GM12878 (cell line): Measurements from ENCODE around the gene LHFPL2. TPM values are rescaled to one million over a fixed set of nuclear protein-coding genes. Genes with fewer than 3 reads are reported as not detected.

Source experiments
- ATAC-seq: fragments of 200-7000 bp; cut with Tn5 transposase; 3 replicates; pipeline ENCODE4 v1.9.1; 2020; ENCODE audit warnings: mild to moderate bottlenecking, moderate library complexity
- BruUV-seq: library from RNA; stranded (reverse); fragments of 400-500 nt; replicated peaks from 2 replicates; lab custom pipeline; 2021; lab: Mats Ljungman, UMichigan
- CTCF ChIA-PET: fragments of 300-600 bp; sonication (Branson Sonifier 250); formaldehyde crosslinking; extraction: SDS; loops from one replicate; lab custom pipeline; 2021; ENCODE audit warnings: inconsistent platforms; lab: Yijun Ruan, JAX
- POLR2A ChIA-PET: fragments of 350-600 bp; formaldehyde crosslinking; extraction: SDS; loops from one replicate; lab custom pipeline; 2021; ENCODE audit warnings: inconsistent platforms; lab: Charles Lee
- RAD21 ChIA-PET: fragments of 300-600 bp; sonication (Branson Sonifier 250); formaldehyde crosslinking; loops from one replicate; lab custom pipeline; 2023; ENCODE audit warnings: antibody characterized with exemption; ENCODE audit not compliant: unreplicated experiment; lab: Charles Lee
- SMC1A ChIA-PET: fragments of 300-600 bp; sonication (Branson Sonifier 250); formaldehyde crosslinking; loops from one replicate; lab custom pipeline; 2023; ENCODE audit not compliant: unreplicated experiment, uncharacterized antibody; lab: Charles Lee
- DNase-seq: peaks from one replicate; pipeline ENCODE4 v3.0.0-alpha.2; 2011; ENCODE audit warnings: low read depth, low spot score
- FAIRE-seq: peaks from 3 replicates; lab custom pipeline; 2011; peaks lifted over from hg19 to GRCh38; lab: Jason Lieb, UNC
- H2AFZ ChIP-seq: 2 replicates; pipeline ENCODE4 v1.6.0; 2011; ENCODE audit warnings: low read depth, low read length, control low read depth; ENCODE audit not compliant: control insufficient read depth
- H3K27ac ChIP-seq: 2 replicates; pipeline ENCODE4 v1.5.1; 2011; ENCODE audit warnings: control low read depth; ENCODE audit not compliant: control insufficient read depth, insufficient read depth
- H3K27me3 ChIP-seq, 2 experiments: replicated peaks in 1 of 2; 2 replicates each; pipeline versions ENCODE4 v1.6.0 to v1.6.1; 2011; ENCODE audit warnings: low read length in 1 of 2; ENCODE audit not compliant: control insufficient read depth in 2 of 2, insufficient read depth in 2 of 2
- H3K36me3 ChIP-seq, 2 experiments: 2 replicates each; pipeline ENCODE4 v1.5.1; 2011; ENCODE audit warnings: low read length in 1 of 2; ENCODE audit not compliant: control insufficient read depth in 2 of 2, insufficient read depth in 2 of 2
- H3K4me1 ChIP-seq: 2 replicates; pipeline ENCODE4 v1.6.1; 2011; ENCODE audit warnings: mild to moderate bottlenecking, low read length, moderate library complexity, mixed read lengths; ENCODE audit not compliant: control insufficient read depth, insufficient read depth
- H3K4me2 ChIP-seq: 2 replicates; pipeline ENCODE4 v1.6.0; 2011; ENCODE audit warnings: control low read depth; ENCODE audit not compliant: control insufficient read depth, insufficient read depth
- H3K4me3 ChIP-seq: fragments of 200-600 bp; sonication (generic); 2 replicates; pipeline ENCODE4 v1.5.1; 2016
- H3K79me2 ChIP-seq: 2 replicates; pipeline ENCODE4 v1.6.0; 2011; ENCODE audit warnings: low read length; ENCODE audit not compliant: control insufficient read depth, insufficient read depth
- H3K9ac ChIP-seq: 2 replicates; pipeline ENCODE4 v1.8.0; 2011; ENCODE audit warnings: low read length, control low read depth, mixed read lengths; ENCODE audit not compliant: control insufficient read depth, insufficient read depth
- H3K9me3 ChIP-seq: replicated peaks from 3 replicates; pipeline ENCODE4 v1.5.1; 2011; ENCODE audit warnings: mild to moderate bottlenecking, low read length; ENCODE audit not compliant: control insufficient read depth, insufficient read depth
- H4K20me1 ChIP-seq: 2 replicates; pipeline ENCODE4 v1.6.0; 2011; ENCODE audit not compliant: control insufficient read depth, insufficient read depth
- BACH1 ChIP-seq: fragments of 450-650 bp; IDR thresholded peaks from 2 replicates; pipeline ENCODE4 v1.6.1; 2017; ENCODE audit warnings: mild to moderate bottlenecking, borderline replicate concordance
- JUNB ChIP-seq: IDR thresholded peaks from 2 replicates; pipeline ENCODE4 v1.6.1; 2016; ENCODE audit warnings: antibody characterized with exemption, mild to moderate bottlenecking
- RUNX3 ChIP-seq: IDR thresholded peaks from 2 replicates; pipeline ENCODE4 v1.6.1; 2012; ENCODE audit warnings: low read length, inconsistent platforms
- ZBTB11 ChIP-seq: fragments of 450-650 bp; formaldehyde crosslinking; IDR thresholded peaks from 2 replicates; pipeline ENCODE4 v1.5.0; 2022; ENCODE audit warnings: mild to moderate bottlenecking, missing genetic modification characterization
- ZNF384 ChIP-seq: IDR thresholded peaks from 2 replicates; pipeline ENCODE4 v1.6.1; 2012; ENCODE audit warnings: low read depth, mild to moderate bottlenecking, low read length, improper control_type of control experiment, borderline replicate concordance
- WGBS: methylation state at CpG from one replicate; pipeline ENCODE4 v1.1.6; 2016; ENCODE audit warnings: low lambda C conversion rate; ENCODE audit not compliant: insufficient replicate concordance, insufficient coverage; ENCODE audit errors: missing lambda C conversion rate; 5-methylcytosine and 5-hydroxymethylcytosine counted together
- in situ Hi-C: fragments of 300-500 bp; cut with MboI; formaldehyde crosslinking; loops from 9 replicates; pipeline ENCODE4 v1.14.3; 2018; ENCODE audit warnings: mixed read lengths
- intact Hi-C: fragments of 100-400 bp; cut with micrococcal nuclease; formaldehyde crosslinking; loops from one replicate; pipeline ENCODE4 v1.14.2; 2022; ENCODE audit not compliant: unreplicated experiment
- polyA plus RNA-seq, 11 experiments: library from polyadenylated mRNA; depleted of rRNA in 4 of 11; unstranded in 6 of 11; stranded (reverse) in 5 of 11; fragments of >200 nt; fragmentation: Nextera tagmentation in 4 of 11; fragmentation: Illumina TruSeq in 1 of 11; extraction: Ambion mirVana in 4 of 11; extraction: Trizol in 1 of 11; gene quantifications; 1 replicate in 1 of 11; 2 replicates in 10 of 11; pipeline versions ENCODE4 v1.2.1 to v1.2.3, GENCODE V29; 2011 to 2016; ENCODE audit warnings: inconsistent platforms in 2 of 11, missing spikeins in 2 of 11, low read depth in 1 of 11
- total RNA-seq, 4 experiments: library from RNA; depleted of rRNA in 3 of 4; stranded (reverse); fragments of >200 nt in 3 of 4; fragmentation: Illumina TruSeq in 1 of 4; extraction: Trizol in 1 of 4; gene quantifications; 2 replicates each; pipeline versions ENCODE4 v1.2.1 to v1.2.3, GENCODE V29; 2013 to 2021

Gene LHFPL2
- total and polyA plus RNA-seq, 10 of the 15 experiments (the other 5 are each of a cell fraction or from before 2014, with no cell fraction given) = 4.1 to 21.8 (median 12.5) TPM

GRCh38 chr5:78546276-78546996, 102.1 kb downstream of the LHFPL2 start:
- H3K27me3 ChIP-seq = no peaks in the 10 kb centered on the region
- peak overlapping the region; percentile 10 for H3K4me2 ChIP-seq
- DNase-seq (no peak), FAIRE-seq (no peak), ATAC-seq (peak; percentile 35)
- peaks cover 59% of the 10 kb centered on the region for H3K4me1 ChIP-seq
- peak overlapping the region; percentile 60; the same call in 1 of the 2 replicates for H3K27ac ChIP-seq
- no peak overlapping the region for H3K9ac ChIP-seq
- ChIA-PET SMC1A (interaction anchor here (0.7 to 2.7 kb wide), 5 partner anchors 9 to 100 kb away, joined by 3 to 17 read pairs (median 4); no protein-coding TSS in a partner anchor), POLR2A (interaction anchor here (0.7 kb wide), 1 partner anchor 18 kb away, joined by 4 read pairs; no protein-coding TSS in a partner anchor), RAD21 (interaction anchor here (0.7 kb wide), 1 partner anchor 48 kb away, joined by 4 read pairs; no protein-coding TSS in a partner anchor), CTCF (no interaction called here)
- H3K9me3 ChIP-seq = no peaks in the 10 kb centered on the region
- in situ Hi-C loops = no loop called here
- intact Hi-C loops = loop anchor here (5.0 to 10.0 kb wide), 3 partner anchors 46 to 208 kb away; no protein-coding TSS in a partner anchor
- 55% methylated on average over 8 of the region's 8 CpGs for WGBS
- BruUV-seq = no TSS peak
- H4K20me1 ChIP-seq = no peaks in the 10 kb centered on the region
- TF ChIP-seq JUNB (peak; percentile 25; the same call in 1 of the 2 replicates), ZBTB11 (no peak), ZNF384 (0 out of 2 replicates have a peak, but pooled peaks have one; percentile 28), BACH1 (no peak), RUNX3 (peak; percentile 64; the same call in 1 of the 2 replicates)
- H2AFZ ChIP-seq = no peak overlapping the region
- no peaks in the 10 kb centered on the region for H3K79me2 ChIP-seq
- no peak overlapping the region for H3K4me3 ChIP-seq
- peaks cover 0 to 4% of the 10 kb centered on the region in 2 experiments; a peak in 1 of 4 replicates for H3K36me3 ChIP-seq
